ENCODE measurements around the gene BCAR3.

The BCAR3 gene

DNA sequence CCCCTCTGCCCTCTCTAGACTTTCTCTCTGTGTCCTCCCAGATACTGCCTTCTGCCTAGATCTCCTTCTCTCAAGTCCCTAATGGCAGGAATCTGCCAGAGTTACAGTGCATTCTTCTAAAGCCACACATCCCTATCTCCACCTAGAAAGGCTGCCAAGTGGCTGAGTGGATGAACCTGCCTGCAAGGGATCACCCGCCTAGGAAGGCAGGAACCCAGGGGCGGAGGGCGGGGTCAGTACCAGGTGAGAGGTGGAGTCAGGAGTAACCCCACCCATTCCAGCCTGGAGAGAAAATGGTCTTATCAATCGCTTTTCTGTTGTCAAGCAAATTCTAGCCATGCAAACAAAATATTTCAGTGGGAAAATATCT lies 60.8 kb downstream of the BCAR3 start:
- no peak overlapping the region for H3K4me3 ChIP-seq (replicated peaks; ENCODE audit: low read depth, low read length)
- DNase-seq (ENCODE audit: extremely low read depth, low read depth) = no peak
- TF ChIP-seq CTCF (IDR thresholded peaks at IDR 0.05; ENCODE audit: low read depth, low read length, missing control alignments) = no peak

DNA sequence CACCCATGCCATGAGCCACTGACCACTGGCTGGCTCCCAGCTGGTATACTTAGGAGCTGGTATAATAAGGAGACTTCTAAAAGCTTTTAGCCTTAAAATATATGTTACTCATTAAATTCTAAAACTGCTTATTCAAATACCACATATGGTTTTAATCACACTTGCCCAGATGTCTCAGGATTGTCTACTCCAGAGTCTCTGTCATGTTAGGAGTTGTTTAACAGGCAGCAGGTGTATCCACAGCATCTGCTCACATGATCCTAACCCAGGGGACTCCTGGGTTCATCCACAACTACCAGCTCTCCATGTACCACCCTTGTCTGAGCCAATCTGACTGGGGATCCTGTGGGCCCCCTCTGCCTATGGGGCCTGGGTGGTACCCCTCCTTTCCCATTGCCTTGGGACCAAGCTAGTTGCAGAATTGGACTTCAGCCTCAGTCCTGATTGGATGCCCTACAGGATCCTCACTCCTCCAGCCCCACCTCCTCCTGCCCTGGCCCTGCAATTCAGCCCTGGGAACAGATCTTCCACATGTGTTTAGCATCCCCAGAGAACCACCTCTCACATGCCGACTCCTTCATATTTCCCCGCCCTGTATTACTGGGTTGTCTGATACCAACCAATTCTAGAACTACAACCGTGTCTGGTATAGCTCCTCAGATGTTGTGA lies 61.3 kb downstream of the BCAR3 start:
- TF ChIP-seq CTCF (IDR thresholded peaks at IDR 0.05; ENCODE audit: low read depth, low read length, missing control alignments) = no peak
- DNase-seq (ENCODE audit: extremely low read depth, low read depth) = no peak
- no peak overlapping the region for H3K4me3 ChIP-seq (replicated peaks; ENCODE audit: low read depth, low read length)

- H3K4me3 ChIP-seq (replicated peaks; ENCODE audit: low read depth, low read length) = no peak overlapping the region
- TF ChIP-seq CTCF (IDR thresholded peaks at IDR 0.05; ENCODE audit: low read depth, low read length, missing control alignments) = no peak
- no peak for DNase-seq (ENCODE audit: extremely low read depth, low read depth)
Observed at GRCh38 chr1:93619507-93620171, 62.0 kb downstream of the BCAR3 start.

DNA sequence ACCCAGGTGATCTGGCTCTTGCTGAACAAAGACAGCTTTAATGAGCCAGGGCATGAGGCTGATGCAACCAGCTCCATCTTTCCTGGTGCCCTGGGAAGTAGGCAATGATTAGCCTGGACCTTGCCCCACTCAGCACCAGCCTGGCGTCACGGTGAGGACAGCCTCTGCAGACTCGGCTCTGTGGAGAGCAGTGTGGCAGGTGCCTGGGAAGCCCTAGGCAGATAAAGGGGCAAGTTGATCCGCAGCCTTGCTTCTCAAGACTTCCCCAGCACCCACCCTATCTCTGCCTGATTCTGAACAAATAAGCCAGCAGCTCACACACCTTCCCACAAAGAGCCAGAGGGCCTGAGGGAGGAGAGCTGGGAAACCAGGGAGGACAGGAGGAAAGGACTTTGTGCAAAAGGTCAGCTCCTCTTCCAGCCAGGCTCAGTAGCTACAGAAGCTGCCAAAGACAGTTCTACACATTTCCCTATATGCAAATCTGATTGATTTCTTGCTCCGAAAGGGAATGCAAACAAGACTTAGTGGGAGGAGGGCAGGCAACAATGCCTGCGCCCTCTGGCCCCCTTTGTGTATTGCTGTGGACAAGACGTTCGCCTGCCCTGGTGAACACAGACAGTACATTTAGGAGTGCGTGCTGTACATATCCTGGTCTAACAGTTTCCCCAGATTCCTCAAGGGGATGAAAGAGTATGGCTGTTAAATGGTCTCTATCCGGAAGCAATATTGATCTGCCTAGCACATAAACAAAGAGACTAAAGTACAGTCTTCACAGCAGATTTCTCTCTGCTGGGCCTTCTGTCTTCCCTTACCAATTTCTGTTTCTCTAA lies 63.8 kb downstream of the BCAR3 start:
- no peak for TF ChIP-seq CTCF (IDR thresholded peaks at IDR 0.05; ENCODE audit: low read depth, low read length, missing control alignments)
- DNase-seq (ENCODE audit: extremely low read depth, low read depth) = no peak
- no peak overlapping the region for H3K4me3 ChIP-seq (replicated peaks; ENCODE audit: low read depth, low read length)

DNA sequence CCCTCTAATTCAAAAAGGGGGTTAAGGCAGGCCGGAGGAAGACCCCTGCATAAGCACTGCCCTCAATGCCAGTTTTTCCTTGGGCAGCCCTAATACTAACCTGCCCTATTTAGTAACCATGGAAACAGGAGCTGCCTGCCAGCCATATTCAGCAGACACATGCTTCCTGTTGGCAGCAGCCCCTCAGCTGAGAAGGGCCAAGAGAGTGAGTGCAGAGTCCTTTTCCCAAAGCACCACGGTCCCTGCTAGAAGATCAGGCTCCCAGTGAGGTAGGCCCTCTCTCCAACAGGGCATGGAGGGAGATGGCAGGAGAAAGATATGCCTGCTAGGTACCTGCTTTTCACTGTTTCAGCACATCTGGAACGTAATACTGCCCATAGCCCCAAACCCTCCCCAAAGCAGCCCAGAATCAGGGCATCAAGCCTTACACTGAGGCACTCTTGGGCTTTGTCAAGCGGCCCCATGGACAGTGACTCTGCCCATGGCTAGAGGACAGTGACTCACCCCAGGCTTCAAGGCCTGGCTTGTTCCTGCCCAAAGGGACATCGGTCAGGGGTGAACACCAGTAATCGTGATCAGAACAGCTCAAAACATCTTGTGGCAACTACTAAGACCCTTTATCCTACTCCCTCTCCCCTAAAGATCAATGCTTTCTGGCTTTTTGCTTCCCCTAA lies 64.5 kb downstream of the BCAR3 start:
- no peak for TF ChIP-seq CTCF (IDR thresholded peaks at IDR 0.05; ENCODE audit: low read depth, low read length, missing control alignments)
- H3K4me3 ChIP-seq (replicated peaks; ENCODE audit: low read depth, low read length) = no peak overlapping the region
- no peak for DNase-seq (ENCODE audit: extremely low read depth, low read depth)

- no peak for DNase-seq (ENCODE audit: extremely low read depth, low read depth)
- no peak overlapping the region for H3K4me3 ChIP-seq (replicated peaks; ENCODE audit: low read depth, low read length)
- TF ChIP-seq CTCF (IDR thresholded peaks at IDR 0.05; ENCODE audit: low read depth, low read length, missing control alignments) = no peak
Observed at GRCh38 chr1:93616221-93616995, 65.2 kb downstream of the BCAR3 start.
